IPS DF 4.7 (cell line): ENCODE measurements around the gene KLF11.

Experiments
- DNase-seq: peaks from one replicate; pipeline ENCODE4 v3.0.0-alpha.2; 2013; ENCODE audit warnings: low spot score; ENCODE audit errors: extremely low read depth

Gene KLF11

GRCh38 chr2:10043256-10043905 is at the start of gene KLF11:
KLF11 (plus strand) TSS chr2:10043550; CDS start chr2:10043717, 167 bp downstream.
- no peak for DNase-seq

GRCh38 chr2:9994462-9994861 is 48.9 kb upstream of the KLF11 start:
- DNase-seq, result no peak

GRCh38 chr2:9995059-9995458 is 48.3 kb upstream of the KLF11 start:
- no peak for DNase-seq

GRCh38 chr2:9996321-9996720 is 47.0 kb upstream of the KLF11 start:
- no peak for DNase-seq

- DNase-seq, result no peak
These were observed 45.4 kb upstream of the KLF11 start for GRCh38 chr2:9997936-9998335.

- no peak for DNase-seq
These were observed 44.3 kb upstream of the KLF11 start for GRCh38 chr2:9998916-9999654.

- no peak for DNase-seq
These were observed 43.7 kb upstream of the KLF11 start for GRCh38 chr2:9999693-10000092.

DNA sequence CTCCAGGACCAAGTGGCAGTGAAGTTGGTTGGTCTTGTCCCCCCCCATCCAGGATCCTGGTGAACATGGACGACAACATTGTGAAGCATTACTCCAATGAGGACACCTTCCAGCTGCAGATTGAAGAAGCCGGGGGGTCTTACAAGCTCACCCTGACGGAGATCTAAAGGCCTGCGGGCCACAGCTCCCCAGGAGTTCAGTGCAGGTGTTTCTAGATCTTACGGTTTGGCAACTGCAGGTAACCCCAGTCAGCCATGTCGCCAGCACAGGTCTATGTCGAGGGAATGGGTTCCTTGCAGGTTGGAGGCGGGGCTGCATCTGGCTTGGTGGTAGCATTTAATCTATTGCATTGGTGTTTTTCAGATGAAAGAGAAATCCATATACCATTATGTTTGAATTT is 42.8 kb upstream of the KLF11 start:
- DNase-seq, result no peak

- no peak for DNase-seq
These were observed 41.8 kb upstream of the KLF11 start for GRCh38 chr2:10001586-10001985.

GRCh38 chr2:10002109-10002508 is 41.2 kb upstream of the KLF11 start:
- DNase-seq, result no peak

GRCh38 chr2:10002681-10003080 is 40.7 kb upstream of the KLF11 start:
- no peak for DNase-seq

GRCh38 chr2:10003206-10004125 is 39.9 kb upstream of the KLF11 start:
- DNase-seq, result no peak

- DNase-seq, result no peak
These were observed 38.9 kb upstream of the KLF11 start for GRCh38 chr2:10004401-10004800.

DNA sequence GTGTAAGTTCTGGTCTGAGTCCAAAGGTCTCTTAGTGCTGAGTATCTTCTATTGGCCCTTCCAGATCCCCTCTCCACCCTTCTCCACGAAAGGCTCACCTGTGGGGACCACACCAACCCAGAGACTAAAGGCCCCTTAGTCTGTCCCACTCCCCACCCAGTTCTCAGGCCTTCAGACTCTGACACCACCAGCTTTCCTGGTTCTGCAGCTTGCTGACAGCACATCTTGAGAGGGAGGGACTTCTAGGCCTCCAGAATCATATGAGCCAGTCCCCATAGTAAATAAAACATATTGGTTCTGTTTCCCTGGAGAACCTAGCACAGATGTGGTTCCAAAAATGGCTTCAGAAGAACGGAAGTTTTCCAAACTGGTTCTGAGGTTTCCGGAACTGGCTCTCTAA is 38.5 kb upstream of the KLF11 start:
- no peak for DNase-seq

- DNase-seq, result no peak
These were observed 37.7 kb upstream of the KLF11 start for GRCh38 chr2:10005461-10006235.

- no peak for DNase-seq
These were observed 36.9 kb upstream of the KLF11 start for GRCh38 chr2:10006236-10007161.

- DNase-seq, result no peak
These were observed 35.9 kb upstream of the KLF11 start for GRCh38 chr2:10007435-10007834.

- DNase-seq, result no peak
These were observed 35.2 kb upstream of the KLF11 start for GRCh38 chr2:10007921-10008808.

GRCh38 chr2:10008809-10009176 is 34.6 kb upstream of the KLF11 start:
- no peak for DNase-seq
